ENCODE results near the gene ELMO3. TPM values are rescaled to one million over a fixed set of nuclear protein-coding genes. Genes with fewer than 3 reads are reported as not detected.

The ELMO3 gene
- total and polyA plus RNA-seq, 7 donors = 0.26 to 0.82 (median 0.53) TPM

GRCh38 chr16:67243481-67243880, 44.5 kb downstream of the ELMO3 start:
- no peak for TF ChIP-seq CTCF (IDR thresholded peaks at IDR 0.05)
- no peaks in the 10 kb centered on the region for H3K27me3 ChIP-seq (ENCODE audit: insufficient read depth in 3 of 3, low read length in 2 of 3)
- DNase-seq (peak in 1 of 2 donors; percentile 62), ATAC-seq (no peak)
- 62 to 75% (median 63%) methylated on average over 4 of the region's 4 CpGs for WGBS, 3 donors
- no peaks in the 10 kb centered on the region for H3K9me3 ChIP-seq
- H3K27ac ChIP-seq = peak overlapping the region; percentile 99
- H3K4me1 ChIP-seq = peaks cover 72% of the 10 kb centered on the region
- intact Hi-C loops (cut with DNase I) = no loop called here
- peak overlapping the region; percentile 33 for H3K4me3 ChIP-seq
- H3K36me3 ChIP-seq (ENCODE audit: insufficient read depth in 1 of 2, low read depth in 1 of 2) = peaks cover 0 to 13% of the 10 kb centered on the region in 2 donors

- DNase-seq (peak; percentile 85 to 93), ATAC-seq (peak; percentile 54 to 67 (median 62))
- TF ChIP-seq CTCF (IDR thresholded peaks at IDR 0.05) = peak; percentile 16
- WGBS, 3 donors = 2 to 3% (median 2%) methylated on average over 5 of the region's 5 CpGs
- Histone ChIP-seq H3K27me3 (ENCODE audit: insufficient read depth in 3 of 3, low read length in 2 of 3) (no peaks in the 10 kb centered on the region), H3K27ac (peak overlapping the region; percentile 99), H3K4me3 (peak overlapping the region; percentile 94), H3K36me3 (ENCODE audit: insufficient read depth in 1 of 2, low read depth in 1 of 2) (peaks cover 0 to 2% of the 10 kb centered on the region in 2 donors), H3K9me3 (no peaks in the 10 kb centered on the region), H3K4me1 (peaks cover 65% of the 10 kb centered on the region)
- intact Hi-C loops (cut with DNase I) = no loop called here
These were observed 45.7 kb downstream of the ELMO3 start for GRCh38 chr16:67244387-67245185.

GRCh38 chr16:67245186-67245585, 46.3 kb downstream of the ELMO3 start:
- intact Hi-C loops (cut with DNase I) = no loop called here
- H3K36me3 ChIP-seq (ENCODE audit: insufficient read depth in 1 of 2, low read depth in 1 of 2) = no peaks in the 10 kb centered on the region
- H3K27ac ChIP-seq = peak overlapping the region; percentile 99
- ATAC-seq = peak in 3 of 4 donors; percentile 4 to 9 (median 6)
- no peaks in the 10 kb centered on the region for H3K27me3 ChIP-seq (ENCODE audit: insufficient read depth in 3 of 3, low read length in 2 of 3)
- no peaks in the 10 kb centered on the region for H3K9me3 ChIP-seq
- TF ChIP-seq CTCF (IDR thresholded peaks at IDR 0.05) = no peak
- 19 to 42% (median 22%) methylated on average over 4 of the region's 4 CpGs for WGBS, 3 donors
- H3K4me1 ChIP-seq = peaks cover 61% of the 10 kb centered on the region
- H3K4me3 ChIP-seq = peak overlapping the region; percentile 94
- peak; percentile 18 to 67 for DNase-seq

GRCh38 chr16:67245674-67246080, 46.7 kb downstream of the ELMO3 start:
- ATAC-seq = peak; percentile 5 to 16 (median 10)
- 2 to 3% (median 3%) methylated on average over 8 of the region's 8 CpGs for WGBS, 3 donors
- DNase-seq = no peak
- intact Hi-C loops (cut with DNase I) = no loop called here
- Histone ChIP-seq H3K27ac (peak overlapping the region; percentile 99), H3K36me3 (ENCODE audit: insufficient read depth in 1 of 2, low read depth in 1 of 2) (no peaks in the 10 kb centered on the region), H3K4me3 (peak overlapping the region; percentile 94), H3K27me3 (ENCODE audit: insufficient read depth in 3 of 3, low read length in 2 of 3) (no peaks in the 10 kb centered on the region), H3K4me1 (peaks cover 56% of the 10 kb centered on the region), H3K9me3 (no peaks in the 10 kb centered on the region)
- no peak for TF ChIP-seq CTCF (IDR thresholded peaks at IDR 0.05)
